ENCODE data around the gene A3GALT2. TPM values are rescaled to one million over a fixed set of nuclear protein-coding genes. Genes with fewer than 3 reads are reported as not detected.

Gene A3GALT2
- total and polyA plus RNA-seq, 9 donors = not detected

- no peak overlapping the region for H3K4me3 ChIP-seq
- H3K4me1 ChIP-seq (ENCODE audit: insufficient read depth) = peaks cover 15% of the 10 kb centered on the region
- no peak overlapping the region for H3K27ac ChIP-seq
- 84 to 88% (median 86%) methylated on average over 11 to 15 of the region's 15 CpGs for WGBS, 3 donors
- H3K27me3 ChIP-seq = no peaks in the 10 kb centered on the region
- H3K36me3 ChIP-seq = no peaks in the 10 kb centered on the region
- no peaks in the 10 kb centered on the region for H3K9me3 ChIP-seq
- intact Hi-C loops (cut with DNase I) = loop anchor here (2.0 to 5.0 kb wide), 4 partner anchors 71 to 99 kb away; no protein-coding TSS in a partner anchor
- TF ChIP-seq POLR2A (IDR thresholded peaks at IDR 0.05) = no peak
- no peak for TF ChIP-seq CTCF (IDR thresholded peaks at IDR 0.05)
- TF ChIP-seq EP300 (IDR thresholded peaks at IDR 0.05) = no peak
- no peak for DNase-seq
Observed at GRCh38 chr1:33368431-33368830, 47.5 kb upstream of the A3GALT2 start.

GRCh38 chr1:33367485-33368405, 46.8 kb upstream of the A3GALT2 start:
- WGBS, 3 donors = 29 to 32% (median 29%) methylated on average over 20 to 23 of the region's 23 CpGs
- Histone ChIP-seq H3K27ac (no peak overlapping the region), H3K4me3 (no peak overlapping the region), H3K4me1 (ENCODE audit: insufficient read depth) (peaks cover 17% of the 10 kb centered on the region), H3K9me3 (no peaks in the 10 kb centered on the region), H3K36me3 (no peaks in the 10 kb centered on the region), H3K27me3 (no peaks in the 10 kb centered on the region)
- intact Hi-C loops (cut with DNase I) = loop anchor here (2.0 to 5.0 kb wide), 5 partner anchors 70 to 100 kb away; no protein-coding TSS in a partner anchor
- peak; percentile 91 to 95 (median 93) for TF ChIP-seq CTCF (IDR thresholded peaks at IDR 0.05)
- no peak for TF ChIP-seq EP300 (IDR thresholded peaks at IDR 0.05)
- TF ChIP-seq POLR2A (IDR thresholded peaks at IDR 0.05) = peak; percentile 33
- DNase-seq = peak; percentile 86 to 92 (median 91)

GRCh38 chr1:33366762-33367484, 46.0 kb upstream of the A3GALT2 start:
- Histone ChIP-seq H3K9me3 (no peaks in the 10 kb centered on the region), H3K27me3 (no peaks in the 10 kb centered on the region), H3K27ac (no peak overlapping the region), H3K4me1 (ENCODE audit: insufficient read depth) (peaks cover 17% of the 10 kb centered on the region), H3K36me3 (no peaks in the 10 kb centered on the region), H3K4me3 (no peak overlapping the region)
- 77 to 87% (median 83%) methylated on average over 14 of the region's 14 CpGs for WGBS, 3 donors
- DNase-seq = peak in 1 of 5 donors; percentile 29
- intact Hi-C loops (cut with DNase I) = loop anchor here in 3 of 4 donors (2.0 to 5.0 kb wide), 4 partner anchors 70 to 100 kb away; no protein-coding TSS in a partner anchor
- TF ChIP-seq CTCF (IDR thresholded peaks at IDR 0.05) = no peak
- no peak for TF ChIP-seq POLR2A (IDR thresholded peaks at IDR 0.05)
- TF ChIP-seq EP300 (IDR thresholded peaks at IDR 0.05) = no peak

GRCh38 chr1:33365560-33365997, 44.7 kb upstream of the A3GALT2 start:
- Histone ChIP-seq H3K4me1 (ENCODE audit: insufficient read depth) (peaks cover 17% of the 10 kb centered on the region), H3K27ac (peak overlapping the region; percentile 60 to 67), H3K4me3 (no peak overlapping the region), H3K27me3 (no peaks in the 10 kb centered on the region), H3K9me3 (no peaks in the 10 kb centered on the region), H3K36me3 (no peaks in the 10 kb centered on the region)
- intact Hi-C loops (cut with DNase I) = loop anchor here in 3 of 4 donors (5.0 kb wide), 3 partner anchors 68 to 102 kb away; no protein-coding TSS in a partner anchor
- WGBS, 3 donors = 19 to 25% (median 20%) methylated on average over 9 of the region's 9 CpGs
- no peak for TF ChIP-seq CTCF (IDR thresholded peaks at IDR 0.05)
- TF ChIP-seq EP300 (IDR thresholded peaks at IDR 0.05) = no peak
- TF ChIP-seq POLR2A (IDR thresholded peaks at IDR 0.05) = no peak
- peak in 4 of 5 donors; percentile 45 to 71 (median 56) for DNase-seq

Measured in ovary (tissue), 9 donors.